SK-N-MC (cell line): ENCODE measurements around the gene PRSS50.

Experiments
- DNase-seq: peaks from one replicate; pipeline ENCODE4 v3.0.0-alpha.2; 2011; ENCODE audit warnings: low read depth, low spot score
- H3K27ac ChIP-seq: fragments of 200-600 bp; sonication (generic); 2 replicates; pipeline ENCODE4 v1.5.1; 2016; ENCODE audit warnings: mixed run types
- H3K36me3 ChIP-seq: fragments of 200-600 bp; sonication (generic); 2 replicates; pipeline ENCODE4 v1.6.1; 2017; ENCODE audit warnings: antibody characterized with exemption, low read length, mixed read lengths; ENCODE audit not compliant: insufficient read depth
- H3K4me3 ChIP-seq: fragments of 200-600 bp; sonication (generic); 2 replicates; pipeline ENCODE4 v1.5.1; 2016
- H3K9ac ChIP-seq: fragments of 200-600 bp; sonication (generic); 2 replicates; pipeline ENCODE4 v1.8.0; 2017; ENCODE audit warnings: mixed run types, mixed read lengths; ENCODE audit not compliant: insufficient read length
- H3K9me3 ChIP-seq: fragments of 200-600 bp; sonication (generic); 2 replicates; pipeline ENCODE4 v1.6.1; 2017; ENCODE audit warnings: low read depth, mild to moderate bottlenecking, antibody characterized with exemption, low read length, moderate library complexity, mixed read lengths
- EZH2 ChIP-seq: fragments of 200-600 bp; sonication (generic); IDR thresholded peaks from one replicate; pipeline ENCODE4 v1.6.1; 2017; ENCODE audit warnings: antibody characterized with exemption
- FOXP2 ChIP-seq: optimal IDR thresholded peaks from 2 replicates; pipeline ENCODE3; 2011; ENCODE audit warnings: mild to moderate bottlenecking, moderate library complexity; ENCODE audit not compliant: insufficient read depth; ENCODE audit errors: extremely low read length, control extremely low read depth
- POLR2AphosphoS5 ChIP-seq: IDR thresholded peaks from 2 replicates; pipeline ENCODE4 v1.6.1; 2012; ENCODE audit warnings: mild to moderate bottlenecking, low read depth, low read length, borderline replicate concordance

Gene PRSS50

GRCh38 chr3:46665763-46666452, 51.8 kb downstream of the PRSS50 start:
- no peak overlapping the region for H3K4me3 ChIP-seq
- TF ChIP-seq POLR2AphosphoS5 (no peak), EZH2 (no peak), FOXP2 (no peak)
- no peak for DNase-seq
- H3K9me3 ChIP-seq, result no peaks in the 10 kb centered on the region
- no peaks in the 10 kb centered on the region for H3K36me3 ChIP-seq
- H3K9ac ChIP-seq, result no peak overlapping the region
- H3K27ac ChIP-seq, result no peak overlapping the region

- H3K27ac ChIP-seq, result no peak overlapping the region
- H3K36me3 ChIP-seq, result no peaks in the 10 kb centered on the region
- H3K9me3 ChIP-seq, result no peaks in the 10 kb centered on the region
- no peak for DNase-seq
- TF ChIP-seq EZH2 (no peak), POLR2AphosphoS5 (no peak), FOXP2 (no peak)
- H3K4me3 ChIP-seq, result no peak overlapping the region
- no peak overlapping the region for H3K9ac ChIP-seq
Observed at GRCh38 chr3:46664971-46665762, 52.5 kb downstream of the PRSS50 start.

- no peak overlapping the region for H3K27ac ChIP-seq
- TF ChIP-seq EZH2 (no peak), POLR2AphosphoS5 (no peak), FOXP2 (no peak)
- no peak overlapping the region for H3K9ac ChIP-seq
- DNase-seq, result no peak
- no peak overlapping the region for H3K4me3 ChIP-seq
- H3K36me3 ChIP-seq, result no peaks in the 10 kb centered on the region
- no peaks in the 10 kb centered on the region for H3K9me3 ChIP-seq
Observed at GRCh38 chr3:46664188-46664970, 53.3 kb downstream of the PRSS50 start.

- H3K27ac ChIP-seq, result no peak overlapping the region
- H3K36me3 ChIP-seq, result no peaks in the 10 kb centered on the region
- H3K9me3 ChIP-seq, result no peaks in the 10 kb centered on the region
- no peak overlapping the region for H3K4me3 ChIP-seq
- H3K9ac ChIP-seq, result no peak overlapping the region
- TF ChIP-seq POLR2AphosphoS5, result no peak
- TF ChIP-seq FOXP2, result no peak
- no peak for TF ChIP-seq EZH2
- no peak for DNase-seq
Observed at GRCh38 chr3:46663591-46664135, 54.0 kb downstream of the PRSS50 start.

GRCh38 chr3:46662771-46663551, 54.7 kb downstream of the PRSS50 start:
- DNase-seq, result no peak
- no peak overlapping the region for H3K9ac ChIP-seq

More at GRCh38 chr3:46662771-46663551, 54.7 kb downstream of the PRSS50 start:
- Histone ChIP-seq H3K27ac (no peak overlapping the region), H3K4me3 (no peak overlapping the region), H3K9me3 (no peaks in the 10 kb centered on the region), H3K36me3 (no peaks in the 10 kb centered on the region)
- TF ChIP-seq FOXP2 (no peak), POLR2AphosphoS5 (no peak), EZH2 (no peak)
